ENCODE measurements around the gene TRMT61A. TPM values are rescaled to one million over a fixed set of nuclear protein-coding genes. Genes with fewer than 3 reads are reported as not detected.
A peak's percentile ranks its signal among the peaks of the same experiment; 100 is the strongest.

Gene TRMT61A
- total and polyA plus RNA-seq, 2 of the 13 experiments (the other 11 are each of a cell fraction or from before 2014, with no cell fraction given): 6.5 to 13.6 TPM

DNA sequence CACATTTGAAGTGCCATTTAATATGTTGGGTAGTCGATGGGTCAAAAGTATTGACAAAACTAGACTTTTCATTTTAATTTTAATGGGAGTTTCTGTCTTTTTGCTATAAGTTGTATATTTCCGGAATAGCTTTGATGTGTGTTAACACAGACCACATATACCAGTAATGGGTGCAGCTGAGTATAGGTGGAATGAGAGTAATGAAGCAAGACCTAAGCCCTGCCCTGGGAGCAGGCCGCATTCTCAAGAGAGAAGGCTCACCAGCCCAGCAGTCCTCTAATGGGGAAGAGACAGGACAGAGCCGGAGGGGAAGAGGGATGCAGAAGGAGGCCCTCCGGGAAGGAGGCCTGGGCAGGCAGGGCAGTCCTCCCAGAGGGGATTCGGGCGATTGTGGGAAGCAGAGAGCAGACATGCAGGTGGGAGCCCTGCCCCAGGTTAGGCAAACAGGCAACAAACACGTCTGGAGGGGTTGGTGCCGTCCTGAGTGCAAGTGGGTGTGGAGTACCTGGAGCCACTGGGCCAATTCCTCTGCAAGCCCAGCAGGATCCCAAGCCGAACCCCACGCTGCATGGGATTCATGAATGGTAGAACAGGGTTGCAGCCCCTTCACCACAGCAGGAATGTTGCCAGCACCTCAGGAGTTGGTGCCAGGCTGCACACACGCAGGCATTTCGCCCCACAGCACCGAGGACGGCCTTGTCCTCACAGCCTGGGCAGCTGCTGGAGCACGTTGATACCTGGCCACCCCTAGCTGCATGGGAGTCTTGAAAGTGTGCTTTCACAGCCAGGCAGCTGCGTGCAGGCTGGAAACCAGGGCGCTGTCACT, 14.2 kb upstream of the TRMT61A start:
- H3K79me2 ChIP-seq (ENCODE audit: insufficient read depth, low read length): no peaks in the 10 kb centered on the region
- peaks cover 0 to 7% of the 10 kb centered on the region in 2 experiments; a peak in 1 of 5 replicates for H3K36me3 ChIP-seq (replicated peaks in 1 of 2; ENCODE audit: control insufficient read depth in 1 of 2, insufficient read depth in 2 of 2, low read length in 2 of 2)
- H4K20me1 ChIP-seq (ENCODE audit: insufficient read depth, low read length): no peaks in the 10 kb centered on the region
- no TSS peak for BruUV-seq (replicated peaks)
- no peak overlapping the region for H3K4me3 ChIP-seq (replicated peaks in 1 of 3; ENCODE audit: insufficient read depth in 1 of 3, low read depth in 2 of 3, low read length in 3 of 3)
- FAIRE-seq (no peak), DNase-seq (ENCODE audit: low spot score) (no peak), ATAC-seq (no peak)
- H3K4me1 ChIP-seq (ENCODE audit: insufficient read depth, low read length): peaks cover 44% of the 10 kb centered on the region
- in situ Hi-C loops (cut with HindIII; ENCODE audit: extremely low pct_ligation_motif_present, low pct_unique_long_range_greater_than_20kb): no loop called here
- 87% methylated on average over 9 of the region's 18 CpGs for WGBS (ENCODE audit: low lambda C conversion rate)
- no peak overlapping the region for H2AFZ ChIP-seq (ENCODE audit: low read length)
- CTCF ChIA-PET (ENCODE audit: low intra/inter-chr PET ratio, low total read pairs): no interaction called here
- H3K9ac ChIP-seq (ENCODE audit: insufficient read depth, low read depth, low read length): no peak overlapping the region
- 0 out of 2 replicates have a peak, but pooled peaks have one; percentile 28 for TF ChIP-seq HNRNPL (IDR thresholded peaks at IDR 0.05; ENCODE audit: low read depth, low read length)
- TF ChIP-seq CHD4 (IDR thresholded peaks at IDR 0.05; ENCODE audit: borderline replicate concordance, low read length): no peak
- peak; percentile 71 for TF ChIP-seq AGO2 (optimal IDR thresholded peaks at IDR 0.05; ENCODE audit: low read depth, low read length)
- no peaks in the 10 kb centered on the region for H3K9me3 ChIP-seq (ENCODE audit: low read length)
- intact Hi-C loops (cut with micrococcal nuclease; ENCODE audit: unreplicated experiment): no loop called here
- no peaks in the 10 kb centered on the region for H3K27me3 ChIP-seq (ENCODE audit: control insufficient read depth in 1 of 2, insufficient read depth in 2 of 2, low read length in 2 of 2)
- no peak overlapping the region for H3K27ac ChIP-seq (ENCODE audit: extremely low read length, insufficient read depth, low read length)
- POLR2A ChIA-PET: no interaction called here
- H3K4me2 ChIP-seq (ENCODE audit: low read depth, low read length): no peak overlapping the region

- peaks cover 0 to 10% of the 10 kb centered on the region in 2 experiments; a peak in 3 of 5 replicates for H3K36me3 ChIP-seq (replicated peaks in 1 of 2; ENCODE audit: control insufficient read depth in 1 of 2, insufficient read depth in 2 of 2, low read length in 2 of 2)
- H3K9me3 ChIP-seq (ENCODE audit: low read length): no peaks in the 10 kb centered on the region
- DNase-seq (ENCODE audit: low spot score) (no peak), FAIRE-seq (no peak), ATAC-seq (no peak)
- in situ Hi-C loops (cut with HindIII; ENCODE audit: extremely low pct_ligation_motif_present, low pct_unique_long_range_greater_than_20kb): no loop called here
- H2AFZ ChIP-seq (ENCODE audit: low read length): no peak overlapping the region
- H4K20me1 ChIP-seq (ENCODE audit: insufficient read depth, low read length): no peaks in the 10 kb centered on the region
- BruUV-seq (replicated peaks): no TSS peak
- WGBS (ENCODE audit: low lambda C conversion rate): 49% methylated on average over 10 of the region's 10 CpGs
- no peak overlapping the region for H3K9ac ChIP-seq (ENCODE audit: insufficient read depth, low read depth, low read length)
- H3K4me3 ChIP-seq (replicated peaks in 1 of 3; ENCODE audit: insufficient read depth in 1 of 3, low read depth in 2 of 3, low read length in 3 of 3): no peak overlapping the region
- intact Hi-C loops (cut with micrococcal nuclease; ENCODE audit: unreplicated experiment): no loop called here
- no peak overlapping the region for H3K27ac ChIP-seq (ENCODE audit: extremely low read length, insufficient read depth, low read length)
- no peaks in the 10 kb centered on the region for H3K27me3 ChIP-seq (ENCODE audit: control insufficient read depth in 1 of 2, insufficient read depth in 2 of 2, low read length in 2 of 2)
- peaks cover 44% of the 10 kb centered on the region for H3K4me1 ChIP-seq (ENCODE audit: insufficient read depth, low read length)
- H3K79me2 ChIP-seq (ENCODE audit: insufficient read depth, low read length): no peaks in the 10 kb centered on the region
- ChIA-PET POLR2A (interaction anchor here (2.6 to 3.1 kb wide), 2 partner anchors 12 to 25 kb away, joined by 7 to 24 read pairs; partner anchors contain the start of gene TRMT61A), CTCF (ENCODE audit: low intra/inter-chr PET ratio, low total read pairs) (no interaction called here)
- no peak overlapping the region for H3K4me2 ChIP-seq (ENCODE audit: low read depth, low read length)
- no peak for TF ChIP-seq NFIC (IDR thresholded peaks at IDR 0.05; ENCODE audit: low read length)
- TF ChIP-seq MAF1 (CRISPR knock-in tag; IDR thresholded peaks at IDR 0.05; ENCODE audit: borderline replicate concordance): no peak
Observed at GRCh38 chr14:103516426-103517173, 12.4 kb upstream of the TRMT61A start.
